ENCODE results near the gene MT1F.

Gene MT1F

DNA sequence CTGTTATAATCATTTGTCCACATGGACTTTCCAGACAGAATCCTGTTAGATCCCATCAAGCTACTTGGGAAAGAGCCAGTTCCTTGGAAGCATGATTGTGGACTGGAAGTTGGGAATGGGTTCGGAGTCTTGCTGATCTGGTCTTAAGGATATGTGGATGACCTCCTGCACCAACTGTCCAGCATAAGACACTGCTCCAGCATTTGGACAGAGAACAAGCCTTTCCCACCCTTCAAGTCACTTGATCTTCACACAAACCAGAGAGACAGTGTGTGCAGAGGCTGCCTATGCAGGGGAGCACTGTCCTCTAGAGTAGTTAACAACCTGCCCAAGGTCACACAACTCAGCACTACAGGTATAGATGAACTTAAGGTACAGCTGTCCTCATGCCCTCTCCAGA, 11.9 kb upstream of the MT1F start:
- Histone ChIP-seq H3K4me1 (ENCODE audit: insufficient read depth, low read length, poor library complexity, severe bottlenecking) (no peaks in the 10 kb centered on the region), H3K9me2 (replicated peaks; ENCODE audit: low read depth, low read length) (no peaks in the 10 kb centered on the region), H3K36me3 (ENCODE audit: insufficient read depth, low read length) (no peaks in the 10 kb centered on the region), H4K20me1 (ENCODE audit: insufficient read depth, low read length, poor library complexity, severe bottlenecking) (no peaks in the 10 kb centered on the region), H3K79me2 (ENCODE audit: insufficient read depth, low read length) (no peaks in the 10 kb centered on the region), H3K27me3 (ENCODE audit: insufficient read depth, low read length, poor library complexity, severe bottlenecking) (no peaks in the 10 kb centered on the region), H3K4me3 (ENCODE audit: low read length, poor library complexity, severe bottlenecking) (no peak overlapping the region), H3F3A (ENCODE audit: low read depth) (no peaks in the 10 kb centered on the region), H3K9ac (ENCODE audit: low read depth, low read length, poor library complexity, severe bottlenecking) (no peak overlapping the region), H3K4me2 (ENCODE audit: low read depth, low read length, poor library complexity, severe bottlenecking) (no peak overlapping the region), H2AFZ (ENCODE audit: low read length) (no peak overlapping the region), H3K9me3 (ENCODE audit: insufficient read depth, low read depth, low read length) (no peaks in the 10 kb centered on the region)
- no peak for TF ChIP-seq EZH2phosphoT487 (IDR thresholded peaks at IDR 0.05; ENCODE audit: borderline replicate concordance)
- TF ChIP-seq, protein P1, sequence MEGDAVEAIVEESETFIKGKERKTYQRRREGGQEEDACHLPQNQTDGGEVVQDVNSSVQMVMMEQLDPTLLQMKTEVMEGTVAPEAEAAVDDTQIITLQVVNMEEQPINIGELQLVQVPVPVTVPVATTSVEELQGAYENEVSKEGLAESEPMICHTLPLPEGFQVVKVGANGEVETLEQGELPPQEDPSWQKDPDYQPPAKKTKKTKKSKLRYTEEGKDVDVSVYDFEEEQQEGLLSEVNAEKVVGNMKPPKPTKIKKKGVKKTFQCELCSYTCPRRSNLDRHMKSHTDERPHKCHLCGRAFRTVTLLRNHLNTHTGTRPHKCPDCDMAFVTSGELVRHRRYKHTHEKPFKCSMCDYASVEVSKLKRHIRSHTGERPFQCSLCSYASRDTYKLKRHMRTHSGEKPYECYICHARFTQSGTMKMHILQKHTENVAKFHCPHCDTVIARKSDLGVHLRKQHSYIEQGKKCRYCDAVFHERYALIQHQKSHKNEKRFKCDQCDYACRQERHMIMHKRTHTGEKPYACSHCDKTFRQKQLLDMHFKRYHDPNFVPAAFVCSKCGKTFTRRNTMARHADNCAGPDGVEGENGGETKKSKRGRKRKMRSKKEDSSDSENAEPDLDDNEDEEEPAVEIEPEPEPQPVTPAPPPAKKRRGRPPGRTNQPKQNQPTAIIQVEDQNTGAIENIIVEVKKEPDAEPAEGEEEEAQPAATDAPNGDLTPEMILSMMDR (conservative IDR thresholded peaks at IDR 0.05; ENCODE audit: low read length): no peak

DNA sequence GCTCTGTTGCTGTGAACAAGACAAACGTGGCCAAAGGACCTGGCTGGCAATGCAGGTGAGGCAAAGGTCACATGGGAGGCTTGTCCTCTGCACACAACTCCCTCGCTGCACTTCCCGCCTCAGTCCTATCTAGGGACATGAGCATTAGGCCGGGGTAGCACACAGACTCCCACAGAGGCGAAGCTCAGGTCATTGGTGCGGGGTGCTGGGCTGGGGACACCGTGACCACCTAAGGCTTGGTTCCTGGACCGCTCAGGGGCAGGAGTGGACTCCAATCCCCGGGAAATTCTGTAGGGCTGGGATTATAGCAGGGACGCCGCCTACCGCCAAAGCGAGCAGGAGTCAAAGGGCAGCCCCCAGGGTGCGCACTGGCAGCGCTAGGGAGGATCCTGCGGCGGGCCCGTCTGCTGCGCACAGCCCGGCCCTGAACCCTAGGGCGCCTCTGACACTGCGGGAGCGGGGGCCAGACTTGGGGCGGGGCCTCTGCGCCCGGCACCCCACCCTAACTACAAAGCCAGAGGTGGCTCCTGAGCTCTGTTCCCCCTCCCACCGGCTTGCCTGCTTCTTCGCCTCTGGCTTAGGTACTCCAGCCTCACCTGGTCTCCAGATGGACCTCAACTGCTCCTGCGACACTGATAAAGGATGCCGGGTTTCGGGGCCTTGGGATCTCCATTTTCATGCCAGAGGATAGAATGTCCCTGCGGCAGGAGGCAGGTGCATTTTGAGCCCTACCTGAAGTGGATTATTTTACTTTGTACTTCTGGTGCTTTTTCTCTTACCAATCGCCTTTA, 9.9 kb upstream of the MT1F start:
- Histone ChIP-seq H2AFZ (ENCODE audit: low read length) (no peak overlapping the region), H3K9me3 (ENCODE audit: insufficient read depth, low read depth, low read length) (no peaks in the 10 kb centered on the region), H3K4me2 (ENCODE audit: low read depth, low read length, poor library complexity, severe bottlenecking) (no peak overlapping the region), H3K36me3 (ENCODE audit: insufficient read depth, low read length) (no peaks in the 10 kb centered on the region), H3K4me1 (ENCODE audit: insufficient read depth, low read length, poor library complexity, severe bottlenecking) (no peaks in the 10 kb centered on the region), H3F3A (ENCODE audit: low read depth) (no peaks in the 10 kb centered on the region), H3K27me3 (ENCODE audit: insufficient read depth, low read length, poor library complexity, severe bottlenecking) (no peaks in the 10 kb centered on the region), H4K20me1 (ENCODE audit: insufficient read depth, low read length, poor library complexity, severe bottlenecking) (no peaks in the 10 kb centered on the region), H3K79me2 (ENCODE audit: insufficient read depth, low read length) (no peaks in the 10 kb centered on the region), H3K9ac (ENCODE audit: low read depth, low read length, poor library complexity, severe bottlenecking) (no peak overlapping the region), H3K9me2 (replicated peaks; ENCODE audit: low read depth, low read length) (no peaks in the 10 kb centered on the region), H3K4me3 (ENCODE audit: low read length, poor library complexity, severe bottlenecking) (no peak overlapping the region)
- no peak for TF ChIP-seq EZH2phosphoT487 (IDR thresholded peaks at IDR 0.05; ENCODE audit: borderline replicate concordance)
- TF ChIP-seq, protein P1 (conservative IDR thresholded peaks at IDR 0.05; ENCODE audit: low read length): no peak

DNA sequence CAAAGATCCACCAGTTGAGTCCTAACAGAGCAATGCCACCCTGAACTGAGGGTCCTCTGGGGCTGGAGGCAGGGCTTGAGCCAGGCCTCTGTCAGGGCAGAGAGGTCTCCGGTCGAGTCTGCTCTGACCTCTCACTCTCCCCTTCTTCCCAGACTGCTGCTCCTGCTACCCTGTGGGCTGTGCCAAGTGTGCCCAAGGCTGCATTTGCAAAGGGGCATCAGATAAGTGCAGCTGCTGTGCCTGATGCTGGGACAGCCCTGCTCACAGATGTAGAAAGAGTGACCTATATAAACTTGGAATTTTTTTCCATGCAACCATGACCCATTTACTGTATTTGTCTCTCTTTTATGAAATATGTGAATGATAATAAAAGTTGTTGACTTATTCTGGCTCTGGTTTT, 8.5 kb upstream of the MT1F start:
- TF ChIP-seq, protein P1 (conservative IDR thresholded peaks at IDR 0.05; ENCODE audit: low read length): no peak
- no peak for TF ChIP-seq EZH2phosphoT487 (IDR thresholded peaks at IDR 0.05; ENCODE audit: borderline replicate concordance)
- Histone ChIP-seq H3K9me3 (ENCODE audit: insufficient read depth, low read depth, low read length) (no peaks in the 10 kb centered on the region), H3K4me2 (ENCODE audit: low read depth, low read length, poor library complexity, severe bottlenecking) (no peak overlapping the region), H3K9me2 (replicated peaks; ENCODE audit: low read depth, low read length) (no peaks in the 10 kb centered on the region), H3K4me1 (ENCODE audit: insufficient read depth, low read length, poor library complexity, severe bottlenecking) (no peaks in the 10 kb centered on the region), H2AFZ (ENCODE audit: low read length) (no peak overlapping the region), H4K20me1 (ENCODE audit: insufficient read depth, low read length, poor library complexity, severe bottlenecking) (no peaks in the 10 kb centered on the region), H3K36me3 (ENCODE audit: insufficient read depth, low read length) (no peaks in the 10 kb centered on the region), H3F3A (ENCODE audit: low read depth) (no peaks in the 10 kb centered on the region), H3K27me3 (ENCODE audit: insufficient read depth, low read length, poor library complexity, severe bottlenecking) (no peaks in the 10 kb centered on the region), H3K79me2 (ENCODE audit: insufficient read depth, low read length) (no peaks in the 10 kb centered on the region), H3K9ac (ENCODE audit: low read depth, low read length, poor library complexity, severe bottlenecking) (no peak overlapping the region), H3K4me3 (ENCODE audit: low read length, poor library complexity, severe bottlenecking) (no peak overlapping the region)

Data from Loucy (cell line).